ENCODE data around the gene CYFIP2. TPM values are rescaled to one million over a fixed set of nuclear protein-coding genes. Genes with fewer than 3 reads are reported as not detected.

Gene CYFIP2
- polyA plus RNA-seq, 1 donor from 2014 or later = 59.7 TPM

GRCh38 chr5:157279605-157280239 lies 13.8 kb downstream of the CYFIP2 start:
- Histone ChIP-seq H3K27me3 (ENCODE audit: insufficient read depth, low read depth, low read length) (no peaks in the 10 kb centered on the region), H3K4me3 (ENCODE audit: low read length) (no peak overlapping the region), H3K27ac (ENCODE audit: low read length) (no peak overlapping the region), H3K36me3 (ENCODE audit: insufficient read depth, low read length) (no peaks in the 10 kb centered on the region), H2AFZ (ENCODE audit: low read depth, low read length) (no peak overlapping the region), H3K9me3 (ENCODE audit: low read length) (no peaks in the 10 kb centered on the region), H4K20me1 (ENCODE audit: insufficient read depth) (no peaks in the 10 kb centered on the region), H3K9ac (ENCODE audit: low read length) (no peak overlapping the region), H3K79me2 (replicated peaks; ENCODE audit: insufficient read depth, low read length) (peaks cover 59% of the 10 kb centered on the region), H3K9me2 (ENCODE audit: insufficient read depth, low read length) (no peaks in the 10 kb centered on the region), H3F3A (ENCODE audit: insufficient read depth, low read length, poor library complexity, severe bottlenecking) (no peaks in the 10 kb centered on the region), H3K4me2 (ENCODE audit: low read length) (no peak overlapping the region)
- no peak for TF ChIP-seq POLR2AphosphoS5 (IDR thresholded peaks at IDR 0.05)
- no peak for TF ChIP-seq SMC3 (conservative IDR thresholded peaks at IDR 0.05; ENCODE audit: poor library complexity)
- TF ChIP-seq CTCF (IDR thresholded peaks at IDR 0.05; ENCODE audit: poor library complexity, severe bottlenecking) = no peak
- TF ChIP-seq MXI1 (conservative IDR thresholded peaks at IDR 0.05; ENCODE audit: poor library complexity, severe bottlenecking) = no peak
- no peak for TF ChIP-seq RAD21 (conservative IDR thresholded peaks at IDR 0.05)
- TF ChIP-seq REST (IDR thresholded peaks at IDR 0.05; ENCODE audit: borderline replicate concordance) = no peak
- TF ChIP-seq EZH2 (IDR thresholded peaks at IDR 0.05; ENCODE audit: borderline replicate concordance, insufficient read depth, low read length, poor library complexity, severe bottlenecking) = no peak
- no peak for TF ChIP-seq TAF1 (IDR thresholded peaks at IDR 0.05; ENCODE audit: low read depth)
- no peak for TF ChIP-seq EP300 (conservative IDR thresholded peaks at IDR 0.05; ENCODE audit: poor library complexity, severe bottlenecking)

GRCh38 chr5:157280927-157281326 lies 15.0 kb downstream of the CYFIP2 start:
- Histone ChIP-seq H4K20me1 (ENCODE audit: insufficient read depth) (no peaks in the 10 kb centered on the region), H3K79me2 (replicated peaks; ENCODE audit: insufficient read depth, low read length) (peaks cover 64% of the 10 kb centered on the region), H3K27me3 (ENCODE audit: insufficient read depth, low read depth, low read length) (no peaks in the 10 kb centered on the region), H3K9ac (ENCODE audit: low read length) (no peak overlapping the region), H3K9me2 (ENCODE audit: insufficient read depth, low read length) (no peaks in the 10 kb centered on the region), H3F3A (ENCODE audit: insufficient read depth, low read length, poor library complexity, severe bottlenecking) (no peaks in the 10 kb centered on the region), H3K27ac (ENCODE audit: low read length) (no peak overlapping the region), H3K4me2 (ENCODE audit: low read length) (no peak overlapping the region), H3K4me3 (ENCODE audit: low read length) (no peak overlapping the region), H2AFZ (ENCODE audit: low read depth, low read length) (no peak overlapping the region), H3K9me3 (ENCODE audit: low read length) (no peaks in the 10 kb centered on the region), H3K36me3 (ENCODE audit: insufficient read depth, low read length) (no peaks in the 10 kb centered on the region)
- no peak for TF ChIP-seq MXI1 (conservative IDR thresholded peaks at IDR 0.05; ENCODE audit: poor library complexity, severe bottlenecking)
- no peak for TF ChIP-seq REST (IDR thresholded peaks at IDR 0.05; ENCODE audit: borderline replicate concordance)
- TF ChIP-seq EP300 (conservative IDR thresholded peaks at IDR 0.05; ENCODE audit: poor library complexity, severe bottlenecking) = no peak
- TF ChIP-seq SMC3 (conservative IDR thresholded peaks at IDR 0.05; ENCODE audit: poor library complexity) = no peak
- TF ChIP-seq TAF1 (IDR thresholded peaks at IDR 0.05; ENCODE audit: low read depth) = no peak
- no peak for TF ChIP-seq CTCF (IDR thresholded peaks at IDR 0.05; ENCODE audit: poor library complexity, severe bottlenecking)
- no peak for TF ChIP-seq EZH2 (IDR thresholded peaks at IDR 0.05; ENCODE audit: borderline replicate concordance, insufficient read depth, low read length, poor library complexity, severe bottlenecking)
- no peak for TF ChIP-seq RAD21 (conservative IDR thresholded peaks at IDR 0.05)
- no peak for TF ChIP-seq POLR2AphosphoS5 (IDR thresholded peaks at IDR 0.05)
